Adipose tissue (tissue), 3 donors: Measurements from ENCODE around the gene WWOX. TPM values are rescaled to one million over a fixed set of nuclear protein-coding genes. Genes with fewer than 3 reads are reported as not detected.
"Not testable (repeated sequence)": the region's sequence is repeated elsewhere in the genome, so short reads cannot be mapped to it uniquely, and the experiment has no call there.

Experiments
- H3K27ac ChIP-seq: one replicate; pipeline ENCODE4 v1.5.1; 2013; ENCODE audit warnings: low read depth, low read length
- WGBS, 3 donors: extraction: QIAGEN DNeasy Blood & Tissue Kit; methylation state at CpG; one replicate each; pipeline ENCODE4 v1.1.7; 2013; 5-methylcytosine and 5-hydroxymethylcytosine counted together
- polyA plus RNA-seq, 3 donors: library from polyadenylated mRNA; stranded (reverse); fragments of 200-250 nt; gene quantifications; one replicate each; pipeline ENCODE4 v1.2.3, GENCODE V29; 2013
- donor health status: healthy with polysubstance abuse.
- donor health status: Bipolar disorder and iron deficiency.
- donor health status: healthy.

WWOX gene
- polyA plus RNA-seq, 3 donors, result 5.7 to 10.6 (median 7.0) TPM

- 96 to 99% (median 99%) methylated on average over 4 of the region's 4 CpGs for WGBS, 3 donors
- no peak overlapping the region for H3K27ac ChIP-seq
Observed at GRCh38 chr16:78690510-78690909, 591.1 kb downstream of the WWOX start.

DNA sequence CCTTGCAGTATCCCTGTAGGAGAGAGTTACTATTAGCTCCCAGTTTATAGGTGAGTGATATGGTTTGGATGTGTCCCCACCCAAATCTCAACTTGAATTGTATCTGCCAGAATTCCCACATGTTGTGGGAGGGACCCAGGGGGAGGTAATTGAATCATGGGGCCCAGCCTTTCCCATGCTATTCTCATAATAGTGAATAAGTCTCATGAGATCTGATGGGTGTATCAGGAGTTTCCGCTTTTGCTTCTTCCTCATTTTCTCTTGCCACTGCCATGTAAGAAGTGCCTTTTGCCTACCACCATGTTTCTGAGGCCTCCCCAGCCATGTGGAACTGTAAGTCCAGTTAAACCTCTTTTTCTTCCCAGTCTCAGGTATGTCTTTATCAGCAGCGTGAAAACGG, 592.3 kb downstream of the WWOX start:
- H3K27ac ChIP-seq, result not testable (repeated sequence)
- WGBS, 3 donors, result 78 to 93% (median 85%) methylated on average over 3 of the region's 3 CpGs

DNA sequence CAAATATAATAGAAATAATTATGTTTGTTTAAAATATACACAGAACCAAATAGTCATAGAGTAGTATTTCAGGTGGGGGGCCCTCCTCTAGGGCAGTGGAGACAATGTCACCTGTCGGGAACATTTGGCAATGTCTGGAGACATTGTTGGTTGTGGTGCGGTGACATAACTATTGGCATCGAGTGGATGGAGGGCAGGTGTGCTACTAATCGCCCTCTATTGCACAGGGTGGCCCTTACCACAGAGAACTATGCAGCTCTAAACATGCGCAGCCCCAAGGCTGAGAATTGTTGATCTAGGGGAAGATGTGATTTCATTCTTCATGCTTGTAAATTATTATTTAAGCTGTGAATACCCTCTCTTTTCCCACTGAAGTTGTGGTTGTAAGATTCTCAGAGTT, 594.0 kb downstream of the WWOX start:
- 93 to 97% (median 95%) methylated on average over 5 of the region's 5 CpGs for WGBS, 3 donors
- no peak overlapping the region for H3K27ac ChIP-seq

GRCh38 chr16:78694414-78694813, 595.0 kb downstream of the WWOX start:
- WGBS, 3 donors, result 84 to 96% (median 92%) methylated on average over 3 of the region's 3 CpGs
- H3K27ac ChIP-seq, result no peak overlapping the region

DNA sequence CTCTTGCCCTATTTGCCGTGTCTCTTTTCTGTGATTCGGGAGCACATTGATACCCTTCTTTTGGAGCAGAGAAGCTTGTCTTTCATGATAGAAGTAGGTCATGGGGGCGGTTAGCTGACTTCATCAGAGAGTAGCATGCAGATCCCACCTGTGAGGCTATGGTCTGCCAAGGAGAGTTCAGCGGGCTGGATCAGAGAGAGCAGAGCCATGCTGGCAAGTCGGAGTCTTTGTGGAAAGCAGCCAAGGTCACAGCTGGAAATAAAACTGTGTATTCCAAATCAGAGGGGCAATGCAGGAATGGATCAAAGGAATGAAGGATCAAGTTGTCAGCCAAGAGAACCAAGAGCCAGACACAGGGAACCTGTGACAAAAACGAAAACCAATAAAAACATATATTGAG, 595.9 kb downstream of the WWOX start:
- H3K27ac ChIP-seq, result no peak overlapping the region
- 38 to 77% (median 70%) methylated on average over 6 of the region's 6 CpGs for WGBS, 3 donors

DNA sequence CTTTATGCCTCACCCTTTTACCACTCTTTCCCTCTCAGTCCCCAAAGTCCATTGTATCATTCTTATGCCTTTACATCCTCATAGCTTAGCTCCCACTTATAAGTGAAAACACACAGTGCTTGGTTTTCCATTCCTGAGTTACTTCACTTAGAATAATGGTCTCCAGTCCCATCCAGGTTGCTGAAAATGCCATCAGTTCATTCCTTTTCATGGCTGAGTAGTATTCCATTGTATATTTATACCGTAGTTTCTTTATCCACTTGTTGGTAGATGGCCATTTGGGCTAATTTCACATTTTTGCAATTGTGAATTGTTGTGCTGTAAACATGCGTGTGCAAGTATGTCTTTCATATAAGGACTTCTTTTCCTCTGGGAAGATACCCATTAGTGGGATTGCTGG, 597.3 kb downstream of the WWOX start:
- no peak overlapping the region for H3K27ac ChIP-seq
- 73 to 97% (median 95%) methylated on average over 2 of the region's 2 CpGs for WGBS, 3 donors

DNA sequence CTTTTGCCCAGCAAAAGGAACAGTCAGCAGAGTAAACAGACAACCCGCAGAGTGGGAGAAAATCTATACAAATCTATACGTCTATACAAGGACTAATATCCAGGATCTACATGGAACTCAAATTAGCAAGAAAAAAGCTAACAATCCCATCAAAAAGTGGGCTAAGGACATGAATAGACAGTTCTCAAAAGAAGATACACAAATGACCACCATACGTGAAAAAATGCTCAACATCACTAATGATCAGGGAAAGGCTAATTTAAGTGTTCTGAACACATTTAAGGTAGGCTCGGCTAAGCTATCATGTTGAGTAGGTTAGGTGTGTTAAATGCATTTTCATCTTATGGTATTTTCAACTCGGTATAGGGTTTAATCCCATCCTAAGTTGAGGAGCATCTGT, 598.0 kb downstream of the WWOX start:
- no peak overlapping the region for H3K27ac ChIP-seq
- 81 to 93% (median 84%) methylated on average over 5 of the region's 5 CpGs for WGBS, 3 donors

GRCh38 chr16:78703936-78704335, 604.5 kb downstream of the WWOX start:
- no peak overlapping the region for H3K27ac ChIP-seq
- WGBS, 3 donors, result 83 to 85% (median 84%) methylated on average over 3 of the region's 3 CpGs

DNA sequence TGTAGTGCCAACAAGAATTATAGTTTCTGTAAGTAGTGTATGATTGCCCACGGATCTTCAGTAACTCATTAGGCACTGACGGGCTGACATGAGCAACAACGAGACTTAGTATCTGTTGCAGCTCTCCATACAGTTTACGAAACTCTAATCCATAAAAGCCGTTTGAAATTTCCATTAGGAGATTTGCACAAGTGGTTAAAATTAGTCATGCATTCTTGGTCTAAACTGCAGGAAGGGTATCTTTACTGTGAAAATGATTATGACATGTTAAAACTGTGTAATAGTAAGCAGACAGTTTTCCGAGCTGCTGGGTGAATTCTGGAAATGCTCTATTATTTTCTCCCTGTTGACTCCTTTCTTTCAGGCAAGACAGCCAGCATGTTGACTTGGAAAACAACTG, 605.0 kb downstream of the WWOX start:
- H3K27ac ChIP-seq, result no peak overlapping the region
- 71 to 81% (median 73%) methylated on average over 6 of the region's 6 CpGs for WGBS, 3 donors

GRCh38 chr16:78705694-78706093, 606.2 kb downstream of the WWOX start:
- no peak overlapping the region for H3K27ac ChIP-seq
- WGBS, 3 donors, result 55 to 73% (median 72%) methylated on average over 2 of the region's 2 CpGs

- no peak overlapping the region for H3K27ac ChIP-seq
- WGBS, 3 donors, result 72 to 84% (median 75%) methylated on average over 6 of the region's 6 CpGs
Observed at GRCh38 chr16:78706637-78707036, 607.2 kb downstream of the WWOX start.

DNA sequence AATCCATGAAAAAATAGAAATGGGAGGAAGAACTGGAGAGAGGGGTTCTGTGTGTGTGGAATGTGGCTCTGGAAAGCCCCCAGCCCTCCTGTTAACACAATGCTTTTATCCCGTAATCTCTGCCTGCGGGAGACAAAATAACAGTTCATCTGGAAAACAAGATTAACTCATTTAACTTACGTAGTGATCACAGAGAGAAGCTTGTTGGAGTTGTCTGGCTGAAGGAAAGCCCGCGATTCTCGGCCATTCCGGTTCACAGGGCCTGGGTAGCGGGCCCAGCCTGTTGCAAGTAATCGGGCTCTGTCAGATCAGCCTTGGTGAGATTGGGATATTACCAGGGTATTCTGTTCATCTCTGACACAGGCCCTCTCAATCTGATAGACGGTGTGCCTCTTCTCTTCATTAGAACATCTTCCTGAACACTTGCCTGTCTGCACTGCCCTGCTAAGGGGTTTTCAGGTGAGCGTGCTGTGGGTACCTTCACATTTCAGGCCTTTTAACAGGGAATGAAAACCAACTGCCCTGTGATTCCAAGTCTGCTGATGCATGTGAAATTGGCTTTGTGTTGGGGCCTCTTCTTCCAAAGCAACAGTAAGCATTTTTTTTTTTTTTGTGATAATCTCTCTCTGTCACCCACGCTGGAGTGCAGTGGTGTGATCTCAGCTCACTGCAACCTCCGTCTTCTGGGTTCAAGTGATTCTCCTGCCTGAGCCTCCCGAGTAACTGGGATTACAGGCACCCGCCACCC, 609.9 kb downstream of the WWOX start:
- no peak overlapping the region for H3K27ac ChIP-seq
- 89 to 96% (median 94%) methylated on average over 15 of the region's 15 CpGs for WGBS, 3 donors

DNA sequence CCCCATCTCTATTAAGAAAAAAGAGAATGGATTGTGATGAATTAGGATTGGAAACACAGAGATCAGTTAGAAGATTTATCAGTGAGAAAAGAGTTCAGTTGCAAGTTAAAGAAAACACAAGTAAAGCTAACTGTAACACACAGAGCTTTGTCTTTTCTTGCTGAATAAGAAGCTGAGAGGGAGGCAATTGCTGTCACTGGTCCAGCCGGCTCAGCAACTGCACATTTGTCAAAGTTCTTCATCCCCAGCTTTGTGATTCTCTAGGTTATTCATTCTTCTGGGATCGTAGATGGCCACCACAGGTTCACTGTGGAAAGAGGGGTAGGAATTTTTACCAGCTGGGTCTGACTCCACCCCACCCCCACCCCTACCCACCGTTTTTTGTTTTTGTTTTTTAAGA, 615.7 kb downstream of the WWOX start:
- no peak overlapping the region for H3K27ac ChIP-seq
- 54 to 84% (median 74%) methylated on average over 3 of the region's 3 CpGs for WGBS, 3 donors

DNA sequence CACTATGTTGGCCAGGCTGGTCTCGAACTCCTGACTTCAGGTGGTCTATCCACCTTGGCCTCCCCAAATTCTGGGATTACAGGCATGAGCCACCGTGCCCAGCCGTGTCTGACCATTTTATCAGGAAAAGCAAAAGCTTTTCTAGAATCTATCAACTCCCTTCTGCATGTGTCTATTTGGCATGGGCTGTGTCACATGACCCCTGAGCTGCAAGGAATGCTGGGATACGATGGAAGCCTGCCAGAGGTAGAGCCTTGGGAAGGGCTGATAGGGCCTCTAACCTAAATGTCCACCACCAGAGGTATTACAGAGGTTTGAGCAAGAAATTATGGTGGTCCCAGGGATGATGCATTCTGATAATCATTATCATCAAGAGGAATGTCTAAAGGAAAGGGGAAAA, 616.2 kb downstream of the WWOX start:
- WGBS, 3 donors, result 91 to 95% (median 94%) methylated on average over 4 of the region's 4 CpGs
- no peak overlapping the region for H3K27ac ChIP-seq

DNA sequence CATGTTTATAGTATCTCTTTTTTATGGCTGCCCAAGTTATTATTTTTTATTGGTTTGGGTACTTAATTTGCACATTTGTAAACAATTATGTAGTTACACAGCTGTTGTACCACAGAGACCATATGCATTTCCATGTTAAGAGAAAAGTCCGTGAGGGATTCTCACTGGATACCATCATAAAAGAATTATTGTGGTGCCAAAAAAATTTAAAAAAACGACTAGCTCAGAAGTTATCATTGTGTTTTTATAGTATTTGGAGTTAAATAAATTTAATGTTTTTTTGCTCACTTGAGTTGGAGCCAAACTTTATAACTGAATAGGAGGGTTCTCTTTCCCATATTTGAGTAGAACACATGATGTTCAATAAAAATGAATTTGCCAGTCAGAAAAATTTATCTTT, 618.7 kb downstream of the WWOX start:
- WGBS, 3 donors, result 71 to 78% (median 75%) methylated on average over 2 of the region's 2 CpGs
- H3K27ac ChIP-seq, result no peak overlapping the region

DNA sequence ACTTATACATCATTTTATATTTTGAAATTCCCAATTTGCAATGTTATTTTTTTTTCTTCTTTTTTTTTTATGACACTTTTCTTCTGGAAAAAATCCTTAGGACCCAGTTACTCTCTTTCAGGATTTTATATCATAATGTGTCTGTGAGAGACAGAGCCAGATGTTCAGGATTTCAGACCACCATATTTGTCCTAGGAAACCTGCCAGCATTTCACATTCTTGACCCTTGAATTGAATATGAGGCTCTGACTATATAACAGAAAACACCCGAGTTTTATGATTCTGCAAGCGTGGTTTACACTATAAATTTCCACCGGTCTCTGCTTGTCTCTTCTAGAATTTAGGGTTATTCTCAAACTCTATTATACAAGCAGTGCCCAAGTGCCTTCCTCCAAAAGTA, 621.0 kb downstream of the WWOX start:
- WGBS, 3 donors, result 67 to 76% (median 73%) methylated on average over 3 of the region's 3 CpGs
- no peak overlapping the region for H3K27ac ChIP-seq

DNA sequence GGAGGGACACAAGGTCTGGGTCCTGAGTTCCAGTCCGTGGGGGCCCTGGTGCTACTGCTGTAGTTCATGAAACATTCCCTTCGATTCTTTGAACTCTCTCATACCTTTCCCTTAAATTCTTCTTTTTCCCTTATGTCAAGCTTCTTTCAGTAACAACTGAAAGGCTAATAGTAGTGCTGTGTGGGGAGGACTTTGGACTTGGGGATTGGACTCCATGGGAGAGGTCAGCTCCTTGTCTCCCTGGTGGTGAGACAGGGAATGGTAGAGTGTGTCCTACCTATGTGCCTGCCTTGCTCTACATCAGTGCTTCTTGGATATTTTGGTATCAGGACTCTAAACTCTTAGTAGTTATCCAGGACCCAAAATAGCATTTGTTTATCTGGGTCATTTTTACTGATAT, 628.1 kb downstream of the WWOX start:
- WGBS, 3 donors, result 95% methylated on average over 2 of the region's 2 CpGs
- no peak overlapping the region for H3K27ac ChIP-seq

DNA sequence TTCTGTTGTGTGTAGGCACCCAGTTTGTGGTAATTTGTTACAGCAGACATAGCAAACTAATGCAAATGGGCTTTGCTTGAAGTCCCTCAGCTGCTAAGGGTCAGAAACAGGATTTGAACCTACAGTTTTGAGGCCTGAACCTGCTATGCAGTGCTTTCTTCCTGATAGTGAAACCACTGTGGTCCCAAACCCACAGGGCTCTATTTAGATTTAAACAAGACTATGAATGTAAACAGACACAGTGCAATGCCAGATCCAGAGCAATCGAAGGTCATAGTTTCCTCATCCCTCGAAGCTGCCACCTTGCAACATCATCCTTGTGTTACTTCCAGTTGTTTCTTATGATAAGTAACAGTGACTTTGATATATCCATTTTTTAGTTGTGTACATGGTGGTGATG, 630.2 kb downstream of the WWOX start:
- WGBS, 3 donors, result 46 to 61% (median 58%) methylated on average over 2 of the region's 2 CpGs

DNA sequence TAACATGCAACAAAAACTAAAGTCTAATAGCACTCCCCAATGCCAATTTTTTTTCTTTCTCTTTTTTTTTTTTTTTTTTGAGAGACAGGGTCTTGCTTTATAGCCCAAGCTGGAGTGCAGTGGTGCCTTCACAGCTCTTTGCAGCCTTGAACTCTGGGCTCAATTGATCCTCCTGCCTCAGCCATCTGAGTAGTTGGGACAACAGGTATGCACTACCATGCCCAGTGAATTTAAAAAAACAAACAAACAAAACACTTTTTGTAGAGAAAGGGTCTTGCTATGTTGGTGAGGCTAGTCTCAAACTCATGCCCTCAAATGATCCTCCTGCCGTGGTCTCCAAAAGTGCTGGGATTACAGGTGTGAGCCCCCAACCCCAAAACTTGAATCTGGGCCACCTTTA, 632.3 kb downstream of the WWOX start:
- WGBS, 3 donors, result 90 to 97% (median 92%) methylated on average over 1 of the region's 1 CpG
- H3K27ac ChIP-seq, result no peak overlapping the region

More for the DNA sequence above, 630.2 kb downstream of the WWOX start:
- no peak overlapping the region for H3K27ac ChIP-seq

DNA sequence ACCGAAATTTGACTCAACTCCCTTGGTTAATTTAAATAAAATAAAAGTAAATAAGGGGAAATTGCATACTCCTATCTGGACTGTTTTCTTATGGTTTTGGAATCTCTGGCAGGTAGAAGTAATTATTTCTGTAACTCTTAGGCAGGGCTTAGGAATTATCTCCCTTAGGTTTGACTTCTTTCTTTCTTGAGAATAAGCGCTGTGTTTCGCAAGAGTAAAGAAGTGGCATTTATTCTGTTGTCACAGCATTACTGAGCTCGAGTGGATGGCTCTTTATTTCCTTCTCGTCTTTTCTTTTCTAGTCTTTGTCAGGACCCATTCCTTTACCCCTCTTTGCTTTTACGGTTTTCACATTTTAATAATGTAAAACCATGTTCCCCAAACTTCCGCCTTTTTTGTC, 633.2 kb downstream of the WWOX start:
- WGBS, 3 donors, result 88 to 93% (median 89%) methylated on average over 7 of the region's 7 CpGs
- no peak overlapping the region for H3K27ac ChIP-seq

DNA sequence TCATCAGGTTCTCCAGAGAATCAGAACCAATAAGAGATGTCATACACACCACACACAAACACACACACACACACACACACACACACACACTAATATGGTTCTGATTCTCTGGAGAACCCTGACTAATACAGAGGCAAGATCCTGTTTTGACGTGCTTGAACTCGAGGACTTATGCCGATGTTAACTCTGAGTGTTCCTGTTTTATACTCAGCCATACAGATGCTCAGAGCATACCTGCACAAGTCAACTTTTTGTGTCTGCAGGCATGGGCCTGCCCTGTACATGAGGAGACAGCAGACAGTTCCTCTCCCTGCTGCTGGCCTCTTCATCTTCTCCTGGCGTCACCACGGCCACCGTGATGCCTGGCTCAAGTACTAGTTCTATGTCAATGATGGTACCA, 635.9 kb downstream of the WWOX start:
- H3K27ac ChIP-seq, result no peak overlapping the region
- WGBS, 3 donors, result 84 to 93% (median 89%) methylated on average over 6 of the region's 6 CpGs
